ENCODE data around the gene ZSCAN23.

- TF ChIP-seq, protein P1, sequence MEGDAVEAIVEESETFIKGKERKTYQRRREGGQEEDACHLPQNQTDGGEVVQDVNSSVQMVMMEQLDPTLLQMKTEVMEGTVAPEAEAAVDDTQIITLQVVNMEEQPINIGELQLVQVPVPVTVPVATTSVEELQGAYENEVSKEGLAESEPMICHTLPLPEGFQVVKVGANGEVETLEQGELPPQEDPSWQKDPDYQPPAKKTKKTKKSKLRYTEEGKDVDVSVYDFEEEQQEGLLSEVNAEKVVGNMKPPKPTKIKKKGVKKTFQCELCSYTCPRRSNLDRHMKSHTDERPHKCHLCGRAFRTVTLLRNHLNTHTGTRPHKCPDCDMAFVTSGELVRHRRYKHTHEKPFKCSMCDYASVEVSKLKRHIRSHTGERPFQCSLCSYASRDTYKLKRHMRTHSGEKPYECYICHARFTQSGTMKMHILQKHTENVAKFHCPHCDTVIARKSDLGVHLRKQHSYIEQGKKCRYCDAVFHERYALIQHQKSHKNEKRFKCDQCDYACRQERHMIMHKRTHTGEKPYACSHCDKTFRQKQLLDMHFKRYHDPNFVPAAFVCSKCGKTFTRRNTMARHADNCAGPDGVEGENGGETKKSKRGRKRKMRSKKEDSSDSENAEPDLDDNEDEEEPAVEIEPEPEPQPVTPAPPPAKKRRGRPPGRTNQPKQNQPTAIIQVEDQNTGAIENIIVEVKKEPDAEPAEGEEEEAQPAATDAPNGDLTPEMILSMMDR (IDR thresholded peaks at IDR 0.05; ENCODE audit: low read depth, low read length, poor library complexity, severe bottlenecking) = no peak
- no peak for TF ChIP-seq EZH2phosphoT487 (IDR thresholded peaks at IDR 0.05; ENCODE audit: borderline replicate concordance, low read length)
Measured at GRCh38 chr6:28468056-28468455, 24.8 kb upstream of the ZSCAN23 start.

Measured in DOHH2 (cell line).